ENCODE results near the gene INHBE. TPM values are rescaled to one million over a fixed set of nuclear protein-coding genes. Genes with fewer than 3 reads are reported as not detected.

INHBE gene
- polyA plus RNA-seq, 3 donors = not detected

- 3% methylated on average over 5 of the region's 11 CpGs for WGBS (ENCODE audit: insufficient coverage)
- peak overlapping the region; percentile 86 to 93 for H3K4me3 Mint-ChIP-seq
- no peak for DNase-seq
Measured at GRCh38 chr12:57488402-57489156, 33.5 kb downstream of the INHBE start.

More at GRCh38 chr12:57488402-57489156, 33.5 kb downstream of the INHBE start:
- H3K27ac ChIP-seq (ENCODE audit: low read depth in 1 of 2, low read length in 2 of 2) = peak overlapping the region; percentile 88 to 92
- peaks cover 35 to 40% of the 10 kb centered on the region in 2 donors for H3K36me3 ChIP-seq (replicated peaks in 1 of 2; ENCODE audit: control insufficient read depth in 1 of 2, insufficient read depth in 2 of 2, low read length in 2 of 2)
- H3K27me3 Mint-ChIP-seq (ENCODE audit: low read depth in 3 of 3) = no peaks in the 10 kb centered on the region
- H3K9me3 ChIP-seq (replicated peaks in 1 of 2; ENCODE audit: control insufficient read depth in 1 of 2, insufficient read depth in 1 of 2, low read length in 2 of 2) = no peaks in the 10 kb centered on the region
- intact Hi-C loops (cut with micrococcal nuclease) = loop anchor here in 1 of 2 donors (5.0 kb wide), 1 partner anchor 34 kb away; the partner anchor contains the start of genes DDIT3 and MBD6
- peaks cover 37 to 47% of the 10 kb centered on the region in 2 donors for H3K36me3 Mint-ChIP-seq
- peaks cover 11% of the 10 kb centered on the region for H4K20me1 ChIP-seq (ENCODE audit: insufficient read depth, low read length)
- H3K4me2 ChIP-seq (replicated peaks; ENCODE audit: extremely low read depth, low read length, poor library complexity, severe bottlenecking) = peak overlapping the region; percentile 96
- no peak for TF ChIP-seq CTCF (IDR thresholded peaks at IDR 0.05)
- H3K9ac ChIP-seq (ENCODE audit: insufficient read depth, low read length, poor library complexity, severe bottlenecking) = peak overlapping the region; percentile 79
- H3K4me3 ChIP-seq (replicated peaks in 1 of 3; ENCODE audit: low read depth in 2 of 3, low read length in 3 of 3) = peak overlapping the region; percentile 79 to 92 (median 91)
- peak overlapping the region; percentile 83 to 97 (median 92) for H3K27ac Mint-ChIP-seq
- peaks cover 21% of the 10 kb centered on the region for H3K4me1 Mint-ChIP-seq
- no peaks in the 10 kb centered on the region for H3K27me3 ChIP-seq (ENCODE audit: control insufficient read depth in 2 of 2, insufficient read depth in 2 of 2, low read length in 2 of 2)
- H3K9me3 Mint-ChIP-seq = no peaks in the 10 kb centered on the region
- peaks cover 16% of the 10 kb centered on the region for H3K79me2 ChIP-seq (ENCODE audit: insufficient read depth, low read length)
- peak overlapping the region; percentile 85 for H2AFZ ChIP-seq (ENCODE audit: insufficient read depth, low read depth, low read length, poor library complexity, severe bottlenecking)
- H3K4me1 ChIP-seq (ENCODE audit: control insufficient read depth in 1 of 2, insufficient read depth in 2 of 2, low read length in 2 of 2) = peaks cover 16 to 21% of the 10 kb centered on the region in 2 donors
